CD4-positive, alpha-beta T cell treated with Interleukin-15 for 1 hour (primary cell): ENCODE results near the gene KDM4D.
"Not testable (repeated sequence)": the region's sequence is repeated elsewhere in the genome, so short reads cannot be mapped to it uniquely, and the experiment has no call there.

ENCODE experiments used
- DNase-seq: peaks from one replicate; pipeline ENCODE4 v3.0.0-alpha.2; 2020

The KDM4D gene

DNA sequence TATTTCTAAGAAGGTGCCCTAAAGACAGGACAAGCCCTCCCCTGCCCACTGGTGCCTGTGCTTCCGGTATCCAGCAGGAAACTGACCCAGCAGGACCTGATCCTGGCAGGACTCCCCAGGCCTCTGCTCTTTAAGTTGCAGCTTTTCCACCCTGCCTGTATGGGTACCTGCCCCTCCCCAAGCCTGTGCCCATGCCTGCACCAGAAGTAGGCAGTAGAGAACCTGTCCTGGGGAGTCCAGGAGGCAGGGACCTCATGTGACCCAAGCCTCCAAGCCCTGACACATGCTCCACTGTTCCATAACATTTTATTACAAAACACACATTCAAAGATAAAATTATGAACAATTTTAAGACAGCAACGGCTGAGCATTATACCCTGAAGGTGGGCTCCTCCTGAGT lies 14.3 kb upstream of the KDM4D start:
- DNase-seq: no peak

DNA sequence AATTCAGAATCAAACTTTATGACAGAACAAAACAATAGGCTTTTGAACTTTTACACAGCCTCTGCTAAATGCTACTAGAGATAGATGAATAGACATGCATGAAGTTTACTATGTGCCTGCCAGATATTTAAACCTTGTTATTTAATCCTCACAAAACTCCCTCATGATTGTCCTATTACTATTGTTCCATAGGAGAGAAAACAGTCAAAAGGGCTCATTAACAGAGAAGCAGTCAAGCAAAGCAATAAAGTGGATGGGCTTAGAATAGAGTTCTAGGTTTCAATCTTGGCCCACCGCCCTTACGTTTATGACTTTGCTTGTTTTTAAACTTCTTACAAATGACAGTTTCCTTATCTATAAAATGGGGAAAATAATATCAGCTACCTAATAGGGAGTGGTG lies 13.0 kb upstream of the KDM4D start:
- no peak for DNase-seq

DNA sequence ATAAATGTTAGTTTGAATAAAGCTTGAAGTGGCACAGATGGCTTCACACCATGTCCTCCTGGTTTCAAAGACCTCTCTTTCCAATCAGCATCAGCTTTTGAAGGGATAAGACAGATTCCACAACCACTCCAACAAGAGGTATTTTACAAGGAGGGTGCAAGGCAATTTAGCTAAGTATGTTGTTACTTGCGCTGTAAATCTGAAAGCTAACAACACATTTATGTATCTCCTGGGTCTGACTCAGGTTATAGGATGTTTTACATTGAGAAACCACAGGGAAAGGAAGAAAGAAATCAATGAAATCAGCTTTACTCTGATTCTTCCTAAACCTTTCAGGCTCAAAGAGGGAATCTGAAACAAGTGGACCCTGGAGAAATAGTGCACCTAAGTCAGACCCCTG lies 12.3 kb upstream of the KDM4D start:
- no peak for DNase-seq

DNA sequence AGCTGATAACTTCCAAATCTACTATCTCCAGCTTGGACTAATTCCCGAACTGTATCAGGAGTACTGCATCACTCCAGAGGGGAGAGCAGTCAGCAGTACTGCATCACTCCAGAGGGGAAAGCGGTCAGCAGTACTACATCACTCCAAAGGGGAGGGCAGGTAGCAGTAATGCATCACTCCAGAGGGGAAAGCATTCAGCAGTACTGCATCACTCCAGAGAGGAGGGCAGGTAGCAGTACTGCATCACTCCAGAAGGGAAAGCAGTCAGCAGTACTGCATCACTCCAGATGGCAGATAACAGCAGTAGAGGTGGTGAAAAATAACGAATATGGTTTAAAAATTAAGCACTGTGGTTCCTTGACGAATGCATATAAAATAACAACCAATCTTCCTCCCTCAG lies 8.6 kb upstream of the KDM4D start:
- no peak for DNase-seq

DNA sequence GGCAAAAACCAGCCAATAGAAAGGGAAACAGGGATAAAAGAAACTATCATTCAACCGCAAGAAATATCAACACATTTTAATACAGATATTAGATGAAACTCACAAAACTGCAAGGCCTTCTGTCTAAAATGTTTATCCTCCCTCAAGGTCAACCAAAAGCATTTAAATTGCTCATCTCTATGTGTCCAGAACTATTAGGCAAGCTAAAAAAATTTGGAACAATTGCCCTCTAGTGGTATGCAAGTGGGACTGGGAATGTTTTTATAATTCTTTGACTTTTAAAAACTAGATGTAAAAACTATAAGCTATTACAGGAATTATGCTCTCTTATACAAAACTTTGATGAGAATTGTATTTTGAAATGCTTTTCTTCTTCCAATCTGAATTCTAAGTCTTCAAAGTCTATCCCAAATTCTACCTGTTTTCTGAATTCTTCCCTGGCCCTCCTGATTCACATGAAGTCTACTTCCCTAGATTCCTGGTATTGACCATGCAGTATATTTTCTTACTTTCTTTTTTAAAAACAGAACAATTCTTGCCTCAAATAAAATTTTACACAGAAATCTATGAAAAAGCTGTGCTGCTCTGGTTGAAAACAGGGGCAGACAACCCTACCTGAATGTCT lies 5.1 kb upstream of the KDM4D start:
- no peak for DNase-seq

DNA sequence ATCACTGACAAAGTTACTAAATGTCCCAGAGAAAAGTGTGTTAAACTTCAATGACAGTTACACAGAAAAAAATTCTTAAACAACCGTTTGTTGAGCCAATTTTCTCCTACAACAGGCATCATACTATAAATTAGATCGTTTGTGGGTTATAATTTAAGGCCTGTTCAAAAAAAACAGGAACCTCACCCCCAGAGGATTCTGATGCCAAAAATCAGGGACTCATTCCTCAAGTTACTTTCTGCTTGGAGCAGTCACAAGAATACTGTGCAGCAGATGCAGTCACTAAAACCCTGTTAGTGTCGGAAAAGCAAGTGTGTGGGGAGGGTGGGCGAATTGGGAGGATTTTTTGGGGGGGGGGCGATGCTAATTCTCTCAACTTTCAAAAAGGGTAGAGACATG lies 810 bp upstream of the KDM4D start:
- no peak for DNase-seq

DNA sequence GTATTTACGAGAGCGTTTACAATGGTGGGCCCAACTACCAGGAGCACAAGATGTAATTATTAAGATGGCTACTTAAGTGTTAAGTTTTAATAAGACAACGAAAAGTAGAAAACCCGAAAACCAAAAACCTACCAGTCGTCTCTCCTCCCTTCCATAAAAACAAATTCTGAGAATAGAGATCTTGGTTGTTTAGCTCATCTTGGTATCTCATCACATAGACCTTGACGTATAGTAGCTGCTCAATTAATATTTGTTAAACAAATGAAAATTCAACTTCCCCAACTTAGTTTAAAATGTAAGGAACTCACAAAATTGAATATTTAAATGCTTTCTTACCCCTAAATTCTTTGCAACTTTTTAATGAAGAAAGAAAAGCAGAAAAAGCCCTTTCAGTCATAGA lies 669 bp downstream of the KDM4D start:
- no peak for DNase-seq

DNA sequence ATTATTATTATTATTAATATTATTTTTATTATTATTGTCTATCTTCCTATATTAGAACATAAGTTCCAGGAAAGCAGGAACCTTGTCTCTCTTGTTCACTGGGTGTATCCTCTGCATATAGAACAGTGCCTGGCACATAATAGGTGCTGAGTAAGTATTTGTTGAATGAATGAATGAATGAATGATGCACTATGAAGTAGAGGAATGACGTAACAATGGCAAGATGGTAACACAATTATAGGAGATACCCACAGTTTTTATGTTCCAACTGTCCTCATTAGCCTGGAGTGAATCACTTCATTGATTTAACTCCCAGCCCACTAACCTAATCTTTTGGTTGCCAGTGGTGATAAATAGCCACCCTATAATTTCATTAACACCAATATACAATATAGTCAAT lies 2.1 kb downstream of the KDM4D start:
- no peak for DNase-seq

DNA sequence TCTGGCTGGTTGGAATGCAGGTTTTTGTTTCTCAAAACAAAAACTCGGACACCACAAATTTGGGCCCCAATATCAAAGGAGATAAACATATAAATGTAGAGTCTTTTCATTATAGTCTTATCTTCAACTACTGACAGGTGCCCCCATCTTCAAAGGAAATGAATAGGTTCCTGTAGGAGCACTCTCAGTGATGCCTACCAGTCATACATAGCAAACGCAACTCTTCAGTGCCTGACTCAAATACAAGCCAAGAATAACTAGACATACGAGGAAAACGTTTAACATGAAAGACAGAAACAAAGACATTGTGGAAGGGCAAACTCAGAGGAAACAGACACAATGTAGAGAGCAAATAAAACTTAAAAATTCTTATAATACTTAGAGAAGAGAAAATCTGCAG lies 13.9 kb downstream of the KDM4D start:
- DNase-seq: no peak

DNA sequence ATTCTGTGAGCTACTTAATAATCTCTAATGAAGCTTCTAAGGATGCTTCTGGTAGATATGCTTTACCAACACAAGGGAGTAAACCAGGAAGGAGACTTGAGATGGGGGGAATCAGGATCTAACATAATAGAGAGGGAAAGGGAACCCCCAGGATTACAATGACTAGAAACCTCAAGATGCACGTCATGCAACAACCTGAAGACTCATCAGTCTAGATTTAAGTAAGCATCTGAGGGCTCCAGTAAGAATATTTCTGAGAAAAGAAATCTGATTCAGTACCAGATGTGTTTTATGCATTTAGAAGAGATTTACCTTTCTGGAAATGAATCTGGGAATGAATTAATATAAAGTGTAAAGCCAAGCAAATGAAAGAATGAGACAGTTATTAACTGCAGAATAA lies 15.2 kb downstream of the KDM4D start:
- no peak for DNase-seq

DNA sequence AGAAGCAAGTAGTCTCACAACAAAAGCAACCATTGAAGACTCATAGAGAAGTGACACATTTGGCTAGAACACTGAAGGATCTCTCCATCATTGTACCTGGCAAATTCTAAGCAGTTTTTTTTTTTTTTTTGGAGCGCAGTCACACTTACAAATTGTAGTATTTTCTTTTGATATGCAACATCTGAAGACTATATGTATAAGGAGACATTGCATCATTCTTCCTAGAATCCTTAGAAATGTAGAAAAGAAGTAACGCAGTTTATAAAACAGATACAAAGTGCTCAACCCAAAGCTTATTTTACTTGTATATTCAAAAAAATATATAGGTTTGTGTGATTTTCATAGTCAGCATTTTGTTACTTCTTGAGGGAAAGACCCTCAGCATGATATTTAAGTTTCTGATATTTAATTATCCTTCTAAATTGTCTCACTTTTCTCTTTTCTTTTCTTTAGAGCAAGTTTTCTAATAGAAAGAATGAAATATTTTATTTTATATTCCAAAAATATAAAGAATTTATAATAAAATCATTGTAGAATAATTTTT lies 20.0 kb downstream of the KDM4D start:
- no peak for DNase-seq

DNA sequence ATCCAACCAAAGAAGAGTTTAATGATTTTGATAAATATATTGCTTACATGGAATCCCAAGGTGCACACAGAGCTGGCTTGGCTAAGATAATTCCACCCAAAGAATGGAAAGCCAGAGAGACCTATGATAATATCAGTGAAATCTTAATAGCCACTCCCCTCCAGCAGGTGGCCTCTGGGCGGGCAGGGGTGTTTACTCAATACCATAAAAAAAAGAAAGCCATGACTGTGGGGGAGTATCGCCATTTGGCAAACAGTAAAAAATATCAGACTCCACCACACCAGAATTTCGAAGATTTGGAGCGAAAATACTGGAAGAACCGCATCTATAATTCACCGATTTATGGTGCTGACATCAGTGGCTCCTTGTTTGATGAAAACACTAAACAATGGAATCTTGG lies 23.9 kb downstream of the KDM4D start:
- no peak for DNase-seq

DNA sequence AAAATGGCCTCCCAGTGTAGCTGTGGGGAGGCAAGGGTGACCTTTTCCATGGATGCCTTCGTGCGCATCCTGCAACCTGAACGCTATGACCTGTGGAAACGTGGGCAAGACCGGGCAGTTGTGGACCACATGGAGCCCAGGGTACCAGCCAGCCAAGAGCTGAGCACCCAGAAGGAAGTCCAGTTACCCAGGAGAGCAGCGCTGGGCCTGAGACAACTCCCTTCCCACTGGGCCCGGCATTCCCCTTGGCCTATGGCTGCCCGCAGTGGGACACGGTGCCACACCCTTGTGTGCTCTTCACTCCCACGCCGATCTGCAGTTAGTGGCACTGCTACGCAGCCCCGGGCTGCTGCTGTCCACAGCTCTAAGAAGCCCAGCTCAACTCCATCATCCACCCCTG lies 24.8 kb downstream of the KDM4D start:
- DNase-seq: no peak

DNA sequence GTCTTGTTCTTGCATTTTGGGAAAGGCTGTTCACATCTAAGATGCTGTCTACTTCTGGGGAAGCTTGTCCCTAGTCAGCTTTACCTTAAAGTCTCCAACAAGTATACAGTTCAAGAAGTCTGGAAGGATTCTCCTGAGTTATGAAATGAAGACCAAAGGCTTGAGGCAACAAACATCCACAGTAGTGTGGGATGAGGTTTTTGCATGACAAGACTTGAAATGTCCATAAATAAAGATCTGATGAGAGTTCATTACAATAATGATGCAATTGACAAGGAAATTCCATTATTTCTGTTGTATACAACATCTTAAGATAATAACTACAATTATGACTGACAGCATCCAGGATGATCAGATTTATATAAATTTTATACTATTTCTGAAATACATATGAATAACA lies 30.2 kb downstream of the KDM4D start:
- no peak for DNase-seq

DNA sequence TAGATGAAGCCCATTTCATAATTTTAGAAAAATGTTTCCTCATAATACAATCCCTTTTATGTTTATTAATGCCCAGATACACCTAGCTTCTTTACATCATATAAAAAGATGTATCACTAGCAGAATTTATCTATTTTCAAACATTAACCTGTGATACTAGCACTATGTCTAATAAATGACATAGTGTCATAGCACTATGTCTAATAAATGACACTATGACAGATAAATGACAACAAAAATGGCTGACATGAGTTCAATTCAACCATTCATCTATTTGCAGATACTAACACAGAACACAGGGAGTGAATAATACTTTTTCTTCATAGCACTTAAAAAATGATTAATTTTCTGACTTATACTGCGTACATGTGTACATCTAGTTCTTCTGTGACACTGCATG lies 32.1 kb downstream of the KDM4D start:
- no peak for DNase-seq

DNA sequence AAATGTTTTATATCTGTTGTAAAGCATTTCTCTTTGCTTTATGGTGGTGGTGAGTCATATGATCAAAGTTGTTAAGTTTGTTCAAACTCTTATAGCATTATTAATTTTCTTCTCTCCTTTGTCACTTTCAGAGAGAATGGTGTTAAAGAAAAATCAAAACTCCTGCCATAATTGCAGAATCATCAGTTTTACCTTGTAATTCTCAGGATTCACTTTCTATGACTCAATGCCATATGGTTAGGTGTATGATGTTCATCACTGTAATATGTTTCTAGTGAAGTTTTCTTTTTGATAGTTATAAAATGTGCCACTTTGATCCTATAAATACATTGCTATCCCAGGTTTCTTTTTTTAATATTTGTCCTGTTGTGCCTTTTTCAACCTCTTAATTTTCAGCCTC lies 37.9 kb downstream of the KDM4D start:
- no peak for DNase-seq

DNA sequence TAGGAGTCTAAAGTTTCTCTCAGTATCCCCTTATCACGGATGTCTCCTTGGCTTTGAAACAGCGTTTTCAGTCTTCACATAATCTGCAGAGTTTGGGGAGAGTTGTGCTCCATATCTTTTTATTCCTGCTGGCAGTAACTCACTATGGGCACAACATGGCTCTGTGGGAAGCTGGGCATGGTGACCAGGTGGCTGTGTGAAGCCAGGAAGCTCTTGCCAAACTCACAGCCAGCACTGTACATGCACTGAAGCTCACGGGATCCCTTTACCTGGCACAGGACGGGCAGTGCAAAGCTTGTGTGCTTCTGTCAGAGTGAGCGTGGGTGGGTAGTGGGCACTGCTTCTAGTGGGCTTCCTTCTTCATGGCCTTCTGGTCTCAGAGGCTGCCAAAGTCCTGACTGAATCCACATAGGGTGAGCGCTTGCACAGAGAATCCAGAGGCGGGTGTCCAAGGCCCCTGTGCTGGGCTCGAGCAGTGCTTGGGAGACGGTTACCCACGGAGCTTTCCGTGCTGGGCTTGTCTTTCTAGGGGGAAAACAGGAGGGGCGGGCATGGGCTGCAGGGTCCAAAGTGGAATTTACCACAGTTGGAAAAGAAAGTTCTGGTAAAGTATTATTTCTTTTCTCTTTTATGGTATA lies 40.8 kb downstream of the KDM4D start:
- no peak for DNase-seq

DNA sequence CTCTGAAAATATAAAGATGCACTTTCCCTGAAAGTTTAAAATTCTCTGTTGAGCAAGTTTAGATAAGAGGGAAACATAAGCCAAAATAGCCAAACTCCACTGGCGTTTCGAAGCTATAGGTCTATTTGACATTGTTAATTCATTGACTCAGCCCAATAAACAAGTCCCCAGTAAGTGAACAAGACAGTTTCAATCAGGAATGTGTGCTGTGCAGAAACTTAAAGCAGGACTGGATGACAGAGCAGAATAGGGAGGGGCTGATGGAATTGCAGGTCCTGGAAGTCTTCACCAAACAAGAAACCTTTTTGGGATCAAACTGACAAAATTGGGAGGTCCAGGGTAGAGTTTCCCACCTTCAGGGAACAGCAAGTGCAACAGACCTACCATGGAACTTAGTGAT lies 42.6 kb downstream of the KDM4D start:
- DNase-seq: no peak

DNA sequence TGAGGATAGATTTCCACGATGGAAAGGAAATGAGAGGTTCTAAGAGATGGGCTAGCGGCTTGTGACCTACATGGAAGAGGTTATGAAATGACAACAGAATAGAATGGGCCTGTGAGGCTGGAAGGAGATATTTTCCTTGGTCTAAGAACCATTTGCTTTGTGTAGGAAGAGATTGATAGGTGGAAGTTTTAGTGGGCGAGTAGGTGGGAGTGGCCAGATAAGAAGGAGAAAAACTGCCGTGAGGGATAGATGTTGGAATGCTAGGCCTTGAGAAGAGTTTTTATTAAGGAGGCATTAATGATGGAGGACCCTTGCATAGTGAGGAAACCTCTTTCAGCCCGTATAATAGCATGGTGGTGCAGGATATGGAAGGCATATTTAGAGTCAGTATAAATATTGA lies 48.0 kb downstream of the KDM4D start:
- not testable (repeated sequence) for DNase-seq

DNA sequence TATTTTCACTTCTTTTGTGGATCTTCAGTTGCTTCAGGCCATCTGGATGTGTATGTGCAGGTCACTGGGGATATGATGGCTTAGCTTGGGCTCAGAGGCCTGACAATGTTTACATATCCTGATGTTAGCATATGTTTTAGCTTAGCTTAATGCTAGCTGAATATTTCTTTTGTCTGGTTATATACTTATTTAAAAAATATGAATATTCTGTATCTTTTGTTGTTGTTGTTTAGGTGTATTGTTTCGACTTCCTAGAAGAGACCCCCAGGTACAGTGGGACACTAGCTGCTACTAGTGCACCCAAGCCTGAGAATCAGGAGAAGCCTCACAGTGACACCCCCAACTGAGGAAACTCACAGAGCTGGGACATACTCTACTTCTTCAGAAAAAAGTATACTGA lies 51.4 kb downstream of the KDM4D start, which contains the start of gene KDM4E:
KDM4E (plus strand) TSS at position 301 of the 400 bp plus-strand sequence. CDS start 300 bp downstream, outside the sequence.
- DNase-seq: no peak

DNA sequence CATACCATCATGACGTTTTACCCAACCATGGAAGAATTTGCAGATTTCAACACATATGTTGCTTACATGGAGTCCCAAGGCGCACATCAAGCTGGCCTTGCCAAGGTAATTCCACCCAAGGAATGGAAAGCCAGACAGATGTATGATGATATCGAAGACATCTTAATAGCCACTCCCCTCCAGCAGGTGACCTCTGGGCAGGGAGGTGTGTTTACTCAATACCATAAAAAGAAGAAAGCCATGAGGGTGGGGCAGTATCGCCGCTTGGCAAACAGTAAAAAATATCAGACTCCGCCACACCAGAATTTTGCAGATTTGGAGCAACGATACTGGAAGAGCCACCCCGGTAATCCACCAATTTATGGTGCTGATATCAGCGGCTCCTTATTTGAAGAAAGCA lies 52.1 kb downstream of the KDM4D start:
- DNase-seq: not testable (repeated sequence)

DNA sequence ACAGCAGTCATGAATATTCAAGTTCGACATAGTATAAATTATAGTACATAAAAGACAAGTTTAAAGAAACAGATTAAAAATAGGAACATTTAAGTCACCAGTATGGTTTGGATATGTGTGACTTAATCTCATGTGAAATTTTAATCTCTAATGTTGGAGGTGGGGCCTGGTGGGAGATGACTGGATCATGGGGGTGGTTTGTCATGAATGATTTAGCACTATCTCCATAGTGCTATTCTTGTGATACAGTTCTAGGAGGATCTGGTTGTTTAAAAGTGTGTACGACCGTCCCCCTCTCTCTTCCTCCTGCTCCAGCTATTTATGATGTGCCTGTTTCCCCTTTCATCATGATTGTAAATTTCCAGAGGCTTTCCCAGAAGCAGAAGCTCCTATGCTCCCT lies 54.8 kb downstream of the KDM4D start:
- no peak for DNase-seq

DNA sequence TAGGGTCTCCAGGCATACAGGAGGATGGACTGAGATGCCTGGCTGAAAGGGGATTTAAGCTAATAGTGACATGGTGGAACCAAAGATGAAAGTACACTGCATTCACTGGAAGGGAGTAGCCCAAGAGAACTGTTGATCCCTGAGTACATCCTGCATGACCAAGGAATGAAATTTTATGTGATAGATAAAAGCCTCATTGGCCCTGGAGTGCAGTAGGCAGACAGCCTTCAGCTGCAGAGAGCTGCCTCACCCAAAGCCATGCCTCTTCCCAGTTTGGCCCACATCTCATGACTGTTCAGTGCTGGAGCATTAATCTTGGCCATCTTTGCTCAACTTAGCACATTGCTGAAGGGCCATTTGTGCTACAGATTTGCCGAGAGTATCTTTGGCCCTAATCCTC lies 59.5 kb downstream of the KDM4D start:
- no peak for DNase-seq

DNA sequence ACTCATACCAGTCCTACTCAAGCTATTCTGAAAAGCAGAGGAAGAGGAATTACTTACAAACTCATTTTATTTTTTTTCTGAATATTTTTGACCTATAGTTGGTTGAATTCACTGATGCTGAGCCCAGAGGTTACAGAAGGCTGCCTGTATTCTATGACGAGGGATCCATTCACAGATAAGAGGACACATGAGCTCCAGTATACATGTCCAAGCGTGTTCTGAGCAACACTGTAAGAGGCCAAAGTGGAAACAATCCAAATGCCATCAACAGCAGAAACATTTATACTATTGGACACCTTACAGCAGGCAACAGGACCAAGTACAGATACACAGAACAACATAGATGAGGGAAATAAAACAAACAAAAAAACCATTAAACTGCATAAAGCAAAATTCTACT lies 61.8 kb downstream of the KDM4D start:
- no peak for DNase-seq
